H1 (cell line): ENCODE results near the gene BCAR3. TPM values are rescaled to one million over a fixed set of nuclear protein-coding genes. Genes with fewer than 3 reads are reported as not detected.

Source experiments
- CTCF ChIA-PET: fragments of 300-600 bp; sonication (Branson Sonifier 250); formaldehyde crosslinking; loops from one replicate; lab custom pipeline; 2021; ENCODE audit not compliant: partially characterized antibody; lab: Charles Lee
- POLR2A ChIA-PET: fragments of 300-600 bp; sonication (Branson Sonifier 250); formaldehyde crosslinking; loops from one replicate; lab custom pipeline; 2021; ENCODE audit warnings: inconsistent platforms; ENCODE audit not compliant: partially characterized antibody; lab: Charles Lee
- DNase-seq, 2 experiments: peaks; one replicate each; pipeline versions ENCODE4 v3.0.0 to v3.0.0-alpha.2; 2010 to 2022; ENCODE audit warnings: low spot score in 2 of 2, low read depth in 1 of 2, mixed read lengths in 1 of 2
- FAIRE-seq: peaks from 2 replicates; lab custom pipeline; 2011; peaks lifted over from hg19 to GRCh38; lab: Jason Lieb, UNC
- H2AFZ ChIP-seq: 2 replicates; pipeline ENCODE4 v1.8.1; 2012; ENCODE audit warnings: low read length, inconsistent platforms
- H2AK5ac ChIP-seq: 2 replicates; pipeline ENCODE4 v1.6.1; 2013; ENCODE audit warnings: low read depth, low read length
- H2BK120ac ChIP-seq: replicated peaks from 2 replicates; pipeline ENCODE3; 2013; ENCODE audit warnings: low read depth, low read length, inconsistent platforms
- H2BK12ac ChIP-seq: 2 replicates; pipeline ENCODE4 v1.6.1; 2013; ENCODE audit warnings: low read depth, low read length
- H2BK15ac ChIP-seq: 2 replicates; pipeline ENCODE4 v1.6.1; 2013; ENCODE audit warnings: low read length
- H2BK20ac ChIP-seq: 2 replicates; pipeline ENCODE4 v1.6.1; 2013; ENCODE audit warnings: low read length
- H2BK5ac ChIP-seq: 2 replicates; pipeline ENCODE4 v1.6.1; 2013; ENCODE audit warnings: low read depth, low read length
- H3K14ac ChIP-seq: 2 replicates; pipeline ENCODE4 v1.6.1; 2013; ENCODE audit warnings: inconsistent platforms; ENCODE audit not compliant: insufficient read length
- H3K18ac ChIP-seq: 2 replicates; pipeline ENCODE4 v1.6.1; 2013; ENCODE audit warnings: low read length; ENCODE audit errors: extremely low read depth
- H3K23ac ChIP-seq: 2 replicates; pipeline ENCODE4 v1.6.1; 2013; ENCODE audit warnings: inconsistent platforms; ENCODE audit not compliant: insufficient read length
- H3K23me2 ChIP-seq: 2 replicates; pipeline ENCODE4 v1.6.1; 2013; ENCODE audit warnings: low read depth, low read length
- H3K27ac ChIP-seq: 2 replicates; pipeline ENCODE4 v1.6.1; 2011; ENCODE audit warnings: low read depth, low read length, inconsistent platforms
- H3K27me3 ChIP-seq, 4 experiments: replicated peaks in 1 of 4; 1 replicate in 1 of 4; 2 replicates in 3 of 4; pipeline versions ENCODE4 v1.6.1 to v1.8.1; 2011 to 2013; ENCODE audit warnings: low read length in 3 of 4, mild to moderate bottlenecking in 3 of 4, inconsistent platforms in 2 of 4, mixed read lengths in 2 of 4, moderate library complexity in 1 of 4; ENCODE audit not compliant: control insufficient read depth in 3 of 4, insufficient read depth in 3 of 4; ENCODE audit errors: extremely low read depth in 1 of 4
- H3K36me3 ChIP-seq, 4 experiments: 2 replicates each; pipeline versions ENCODE4 v1.6.1 to v1.8.1; 2011 to 2013; ENCODE audit warnings: mild to moderate bottlenecking in 4 of 4, low read length in 3 of 4, moderate library complexity in 2 of 4, control low read depth in 1 of 4, inconsistent platforms in 1 of 4; ENCODE audit not compliant: insufficient read depth in 4 of 4, control insufficient read depth in 2 of 4
- H3K4ac ChIP-seq: replicated peaks from 2 replicates; pipeline ENCODE3; 2013; ENCODE audit warnings: low read length, low read depth, mixed read lengths, inconsistent platforms; ENCODE audit not compliant: insufficient read length
- H3K4me1 ChIP-seq, 4 experiments: replicated peaks in 1 of 4; 1 replicate in 1 of 4; 2 replicates in 3 of 4; pipeline versions ENCODE4 v1.6.1 to v1.8.1; 2011 to 2013; ENCODE audit warnings: low read length in 3 of 4, inconsistent platforms in 2 of 4, mixed read lengths in 1 of 4; ENCODE audit not compliant: insufficient read depth in 4 of 4, control insufficient read depth in 3 of 4
- H3K4me2 ChIP-seq, 2 experiments: 2 replicates each; pipeline versions ENCODE4 v1.6.1 to v1.8.1; 2011 to 2013; ENCODE audit warnings: low read depth in 2 of 2, low read length in 2 of 2, control low read depth in 1 of 2, inconsistent platforms in 1 of 2, mild to moderate bottlenecking in 1 of 2; ENCODE audit not compliant: insufficient read depth in 1 of 2
- H3K4me3 ChIP-seq, 4 experiments: fragments of 200-600, 300-600 bp in 1 of 4; sonication (generic), shearing (Covaris generic), sonication (Bioruptor Twin) in 1 of 4; 2 replicates each; pipeline versions ENCODE4 v1.5.1 to v1.8.1; 2011 to 2016; ENCODE audit warnings: low read length in 4 of 4, low read depth in 3 of 4, control low read depth in 2 of 4, inconsistent platforms in 2 of 4, mild to moderate bottlenecking in 2 of 4, mixed read lengths in 1 of 4, moderate library complexity in 1 of 4; ENCODE audit not compliant: insufficient read depth in 2 of 4; ENCODE audit errors: extremely low read depth in 1 of 4
- H3K56ac ChIP-seq: replicated peaks from 2 replicates; pipeline ENCODE3; 2013; ENCODE audit warnings: low read depth, mild to moderate bottlenecking, mixed read lengths, low read length, inconsistent platforms; ENCODE audit not compliant: insufficient read length
- H3K79me1 ChIP-seq: 2 replicates; pipeline ENCODE4 v1.6.1; 2013; ENCODE audit warnings: low read depth, low read length, control low read depth
- H3K79me2 ChIP-seq, 2 experiments: 2 replicates each; pipeline versions ENCODE4 v1.6.1 to v1.8.1; 2012 to 2013; ENCODE audit warnings: low read length in 2 of 2, mild to moderate bottlenecking in 2 of 2, inconsistent platforms in 1 of 2; ENCODE audit not compliant: insufficient read depth in 2 of 2, control insufficient read depth in 1 of 2
- H3K9ac ChIP-seq, 4 experiments: replicated peaks in 1 of 4; 1 replicate in 1 of 4; 2 replicates in 3 of 4; pipeline versions ENCODE4 v1.6.1 to v1.8.1; 2011 to 2013; ENCODE audit warnings: low read depth in 3 of 4, low read length in 3 of 4, control low read depth in 2 of 4, mild to moderate bottlenecking in 2 of 4, moderate library complexity in 2 of 4, inconsistent platforms in 1 of 4; ENCODE audit errors: extremely low read depth in 1 of 4
- H3K9me3 ChIP-seq, 2 experiments: 2 replicates each; pipeline versions ENCODE4 v1.6.1 to v1.8.1; 2012 to 2013; ENCODE audit warnings: mild to moderate bottlenecking in 2 of 2, moderate library complexity in 2 of 2, control low read depth in 1 of 2, inconsistent platforms in 1 of 2, low read depth in 1 of 2, low read length in 1 of 2, mixed read lengths in 1 of 2; ENCODE audit not compliant: insufficient read depth in 2 of 2
- H4K20me1 ChIP-seq, 2 experiments: replicated peaks in 1 of 2; 2 replicates each; pipeline versions ENCODE3 to v1.8.1; 2011 to 2013; ENCODE audit warnings: inconsistent platforms in 2 of 2, low read length in 2 of 2, mild to moderate bottlenecking in 1 of 2; ENCODE audit not compliant: insufficient read depth in 2 of 2, control insufficient read depth in 1 of 2
- H4K5ac ChIP-seq: 2 replicates; pipeline ENCODE4 v1.6.1; 2013; ENCODE audit warnings: low read length, low read depth, mixed read lengths, inconsistent platforms; ENCODE audit not compliant: insufficient read length
- H4K8ac ChIP-seq: 2 replicates; pipeline ENCODE4 v1.8.0; 2013; ENCODE audit warnings: mild to moderate bottlenecking, moderate library complexity, low read length, inconsistent platforms; ENCODE audit not compliant: insufficient read depth; ENCODE audit errors: extremely low read depth
- H4K91ac ChIP-seq: replicated peaks from 2 replicates; pipeline ENCODE3; 2013; ENCODE audit warnings: low read length, mixed read lengths, inconsistent platforms; ENCODE audit not compliant: insufficient read length
- CHD1 ChIP-seq: IDR thresholded peaks from 2 replicates; pipeline ENCODE4 v1.6.1; 2012; ENCODE audit warnings: low read depth, low read length, improper control_type of control experiment
- EZH2 ChIP-seq: fragments of 200-600 bp; sonication (generic); IDR thresholded peaks from 2 replicates; pipeline ENCODE4 v1.7.1; 2012; ENCODE audit warnings: low read depth, mild to moderate bottlenecking, moderate library complexity, low read length, inconsistent platforms; ENCODE audit not compliant: severe bottlenecking
- JUN ChIP-seq: IDR thresholded peaks from 2 replicates; pipeline ENCODE4 v1.6.1; 2011; ENCODE audit warnings: low read depth, mild to moderate bottlenecking, improper control_type of control experiment, low read length
- JUND ChIP-seq: IDR thresholded peaks from 2 replicates; pipeline ENCODE4 v1.6.1; 2011; ENCODE audit warnings: mild to moderate bottlenecking, improper control_type of control experiment, low read length
- KDM1A ChIP-seq: fragments of 200-600, 300-600 bp; sonication (generic); IDR thresholded peaks from 2 replicates; pipeline ENCODE4 v1.7.1; 2016; ENCODE audit warnings: mild to moderate bottlenecking, low read length, borderline replicate concordance
- NANOG ChIP-seq: IDR thresholded peaks from 2 replicates; pipeline ENCODE4 v1.6.1; 2011; ENCODE audit warnings: low read length, low read depth, mild to moderate bottlenecking, inconsistent platforms; ENCODE audit not compliant: insufficient read depth, poor library complexity, severe bottlenecking
- PHF8 ChIP-seq: fragments of 200-600 bp; sonication (generic); conservative IDR thresholded peaks from 2 replicates; pipeline ENCODE4 v1.7.1; 2012; ENCODE audit warnings: low read depth, mild to moderate bottlenecking, inconsistent platforms, low read length, moderate library complexity
- SAP30 ChIP-seq: fragments of 300-600 bp; sonication (generic); IDR thresholded peaks from 2 replicates; pipeline ENCODE4 v1.7.1; 2012; ENCODE audit warnings: low read length, moderate library complexity, mild to moderate bottlenecking, inconsistent platforms; ENCODE audit not compliant: insufficient read depth, insufficient replicate concordance
- SIX5 ChIP-seq: IDR thresholded peaks from 2 replicates; pipeline ENCODE4 v1.6.1; 2011; ENCODE audit warnings: mild to moderate bottlenecking, low read depth, low read length
- WGBS, 2 experiments: shearing (Covaris generic) in 1 of 2; methylation state at CpG; one replicate each; pipeline versions ENCODE4 v1.1.6 to v1.1.7; 2013 to 2015; ENCODE audit warnings: low lambda C conversion rate in 2 of 2, mixed read lengths in 2 of 2, inconsistent platforms in 1 of 2, low coverage in 1 of 2, missing lambda C conversion rate in 1 of 2; ENCODE audit not compliant: insufficient replicate concordance in 2 of 2, insufficient coverage in 1 of 2, insufficient read length in 1 of 2; ENCODE audit errors: extremely low coverage in 1 of 2, missing lambda C conversion rate in 1 of 2; 5-methylcytosine and 5-hydroxymethylcytosine counted together
- polyA plus RNA-seq, 7 experiments: library from polyadenylated mRNA; depleted of rRNA in 3 of 7; stranded (reverse) in 5 of 7; unstranded in 2 of 7; fragments of >200 nt in 5 of 7; fragments of 200-250 nt in 2 of 7; gene quantifications; 1 replicate in 5 of 7; 2 replicates in 1 of 7; 4 replicates in 1 of 7; pipeline versions ENCODE4 v1.2.1 to v1.2.3, GENCODE V29; 2011 to 2013; ENCODE audit warnings: missing spikeins in 2 of 7, mixed read lengths in 2 of 7
- total RNA-seq: library from RNA; stranded (reverse); fragmentation: NEBNext Ultra II Directional; extraction: Animal tissue kit (Norgen Biotek cat#: 25700); gene quantifications from 2 replicates; pipeline ENCODE4 v1.2.1, GENCODE V29; 2021
- TF ChIP-seq, protein P1 (sequence below): IDR thresholded peaks from 2 replicates; pipeline ENCODE4 v1.6.1; 2011; ENCODE audit warnings: low read length, improper control_type of control experiment

Gene BCAR3
- total and polyA plus RNA-seq, 2 of the 8 experiments (the other 6 are each of a cell fraction or from before 2014, with no cell fraction given) = 5.6 to 9.2 TPM

DNA sequence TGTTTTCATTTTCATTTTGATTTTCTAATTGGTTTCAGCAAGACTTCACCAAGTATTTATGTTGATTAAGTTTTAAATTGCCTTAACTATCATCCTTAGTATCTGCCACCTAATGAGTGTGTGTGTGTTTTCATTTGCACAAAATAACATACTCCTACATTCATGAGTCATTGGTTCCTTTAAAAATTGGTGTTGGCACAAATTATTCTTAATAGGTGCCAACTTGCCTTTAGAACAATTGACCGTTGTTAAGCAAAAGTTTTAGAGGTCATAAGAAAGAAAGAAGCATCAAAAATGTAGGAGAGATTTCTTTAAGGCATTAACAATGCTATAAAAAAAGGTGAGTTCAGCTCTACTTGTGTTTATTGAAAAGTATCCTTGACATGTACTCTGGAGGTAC is 156.2 kb downstream of the BCAR3 start:
- TF ChIP-seq KDM1A (no peak), SAP30 (no peak), SIX5 (no peak), EZH2 (no peak), JUND (no peak), PHF8 (no peak), JUN (no peak), CHD1 (no peak), NANOG (no peak)
- TF ChIP-seq, protein P1, sequence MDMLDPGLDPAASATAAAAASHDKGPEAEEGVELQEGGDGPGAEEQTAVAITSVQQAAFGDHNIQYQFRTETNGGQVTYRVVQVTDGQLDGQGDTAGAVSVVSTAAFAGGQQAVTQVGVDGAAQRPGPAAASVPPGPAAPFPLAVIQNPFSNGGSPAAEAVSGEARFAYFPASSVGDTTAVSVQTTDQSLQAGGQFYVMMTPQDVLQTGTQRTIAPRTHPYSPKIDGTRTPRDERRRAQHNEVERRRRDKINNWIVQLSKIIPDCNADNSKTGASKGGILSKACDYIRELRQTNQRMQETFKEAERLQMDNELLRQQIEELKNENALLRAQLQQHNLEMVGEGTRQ = no peak
- Histone ChIP-seq H2AK5ac (no peak overlapping the region), H3K27ac (no peak overlapping the region), H2BK120ac (no peak overlapping the region), H3K4ac (no peak overlapping the region), H3K79me1 (peaks cover 2% of the 10 kb centered on the region; the same call in 1 of the 2 replicates), H3K4me3 (no peak overlapping the region), H3K56ac (no peak overlapping the region), H2BK12ac (no peak overlapping the region), H3K36me3 (peaks cover 0 to 45% (median 7%) of the 10 kb centered on the region in 4 experiments; a peak in 4 of 8 replicates), H2BK15ac (no peak overlapping the region), H4K91ac (no peak overlapping the region), H2BK5ac (no peak overlapping the region), H3K79me2 (peaks cover 0 to 31% of the 10 kb centered on the region in 2 experiments; a peak in 2 of 4 replicates), H3K14ac (no peak overlapping the region), H4K5ac (no peak overlapping the region), H2BK20ac (no peak overlapping the region), H3K9ac (no peak overlapping the region), H3K9me3 (no peaks in the 10 kb centered on the region), H3K23me2 (no peaks in the 10 kb centered on the region), H4K20me1 (peaks cover 2 to 4% of the 10 kb centered on the region in 2 experiments), H3K23ac (no peak overlapping the region), H3K4me2 (no peak overlapping the region), H4K8ac (no peak overlapping the region), H3K27me3 (no peaks in the 10 kb centered on the region), H3K4me1 (no peaks in the 10 kb centered on the region), H2AFZ (no peak overlapping the region), H3K18ac (no peak overlapping the region)
- ChIA-PET POLR2A (no interaction called here), CTCF (no interaction called here)
- WGBS, 2 experiments = 100% methylated on average over 1 of the region's 1 CpG; no CpG with 5 or more reads in 1 of the 2 experiments
- FAIRE-seq (no peak), DNase-seq (no peak)
